Measurements from ENCODE around the gene VWCE. TPM values are rescaled to one million over a fixed set of nuclear protein-coding genes. Genes with fewer than 3 reads are reported as not detected.

Gene VWCE
- total RNA-seq, 1 experiment from 2014 or later, result 2.5 TPM

GRCh38 chr11:61338783-61339489, 43.8 kb upstream of the VWCE start:
- no peaks in the 10 kb centered on the region for H3K9me3 ChIP-seq (ENCODE audit: control insufficient read depth in 1 of 2, insufficient read depth in 1 of 2, low read depth in 1 of 2, low read length in 2 of 2)
- TF ChIP-seq ZBTB33 (IDR thresholded peaks at IDR 0.05; ENCODE audit: extremely low read depth, insufficient replicate concordance, low read length) (no peak), YY1 (IDR thresholded peaks at IDR 0.05; ENCODE audit: extremely low read depth, insufficient replicate concordance, low read depth, low read length) (no peak), SIN3A (IDR thresholded peaks at IDR 0.05; ENCODE audit: low read depth) (no peak), ZNF274 (IDR thresholded peaks at IDR 0.05; ENCODE audit: low read depth, low read length) (no peak)
- peaks cover 16% of the 10 kb centered on the region for H3K79me2 ChIP-seq (ENCODE audit: insufficient read depth, low read length)
- intact Hi-C loops (cut with micrococcal nuclease), result loop anchor here (5.0 kb wide), 1 partner anchor 288 kb away; no protein-coding TSS in a partner anchor
- no peak overlapping the region for H3K27ac ChIP-seq (ENCODE audit: low read depth, low read length)
- peaks cover 17 to 27% of the 10 kb centered on the region in 2 experiments for H3K4me1 ChIP-seq (ENCODE audit: control insufficient read depth in 1 of 2, insufficient read depth in 2 of 2, low read length in 2 of 2)
- H3K4me3 ChIP-seq (replicated peaks in 1 of 2; ENCODE audit: low read depth in 1 of 2, low read length in 2 of 2), result no peak overlapping the region
- H3K4me2 ChIP-seq (ENCODE audit: low read length), result no peak overlapping the region
- no peaks in the 10 kb centered on the region for H4K20me1 ChIP-seq (ENCODE audit: insufficient read depth)
- ChIA-PET POLR2A (no interaction called here), CTCF (no interaction called here), RAD21 (ENCODE audit: low non-redundant PET in 1 of 2, low total read pairs in 2 of 2, uncharacterized antibody in 2 of 2, unreplicated experiment in 2 of 2) (no interaction called here)
- peaks cover 9 to 10% of the 10 kb centered on the region in 2 experiments; a peak in 3 of 4 replicates for H3K36me3 ChIP-seq (ENCODE audit: control insufficient read depth in 1 of 2, insufficient read depth in 2 of 2, low read length in 2 of 2)
- no TSS peak for BruUV-seq (replicated peaks)
- no peak for ATAC-seq
- H2AFZ ChIP-seq (ENCODE audit: low read depth, low read length, poor library complexity, severe bottlenecking), result no peak overlapping the region
- DNase-seq (ENCODE audit: low read depth, low spot score), result no peak
- no peaks in the 10 kb centered on the region for H3K9me2 ChIP-seq (ENCODE audit: insufficient read depth)
- no peaks in the 10 kb centered on the region for H3K27me3 ChIP-seq (ENCODE audit: insufficient read depth, low read length)
- no peak overlapping the region for H3K9ac ChIP-seq (ENCODE audit: low read length)
